Immature natural killer cell (primary cell): Measurements from ENCODE around the gene ADRB2. TPM values are rescaled to one million over a fixed set of nuclear protein-coding genes. Genes with fewer than 3 reads are reported as not detected.

Experiments
- DNase-seq, 3 donors: peaks; one replicate each; pipeline ENCODE4 v3.0.0; 2022; ENCODE audit warnings: mixed read lengths in 1 of 3
- H3K27ac Mint-ChIP-seq, 6 donors: one replicate each; pipeline ENCODE4 v1.8.0; 2020; ENCODE audit warnings: mixed read lengths in 6 of 6, mild to moderate bottlenecking in 5 of 6, inconsistent platforms in 4 of 6, moderate library complexity in 3 of 6
- H3K27me3 Mint-ChIP-seq, 3 donors: one replicate each; pipeline ENCODE4 v1.8.0; 2020 to 2021; ENCODE audit warnings: low read depth in 3 of 3, mild to moderate bottlenecking in 3 of 3, mixed read lengths in 3 of 3, moderate library complexity in 3 of 3, inconsistent platforms in 1 of 3
- H3K36me3 Mint-ChIP-seq, 3 donors: one replicate each; pipeline ENCODE4 v1.8.0; 2020; ENCODE audit warnings: mixed read lengths in 3 of 3, inconsistent platforms in 2 of 3, mild to moderate bottlenecking in 2 of 3
- H3K4me1 Mint-ChIP-seq, 2 donors: one replicate each; pipeline ENCODE4 v1.8.0; 2020; ENCODE audit warnings: inconsistent platforms in 2 of 2, mild to moderate bottlenecking in 2 of 2, mixed read lengths in 2 of 2, moderate library complexity in 1 of 2
- H3K4me3 Mint-ChIP-seq, 5 donors: one replicate each; pipeline ENCODE4 v1.8.0; 2020; ENCODE audit warnings: mild to moderate bottlenecking in 5 of 5, mixed read lengths in 5 of 5, inconsistent platforms in 3 of 5, moderate library complexity in 3 of 5
- H3K9me3 Mint-ChIP-seq, 6 donors: one replicate each; pipeline ENCODE4 v1.8.0; 2020; ENCODE audit warnings: mild to moderate bottlenecking in 6 of 6, mixed read lengths in 6 of 6, inconsistent platforms in 4 of 6, moderate library complexity in 3 of 6
- polyA plus RNA-seq, 3 donors: library from polyadenylated mRNA; unstranded; fragments of 300-500 nt; fragmentation: Illumina TruSeq; gene quantifications; one replicate each; pipeline ENCODE4 v1.2.3, GENCODE V29; 2021

The ADRB2 gene
- polyA plus RNA-seq, 3 donors from 2014 or later, result 34.4 to 65.2 (median 54.1) TPM

DNA sequence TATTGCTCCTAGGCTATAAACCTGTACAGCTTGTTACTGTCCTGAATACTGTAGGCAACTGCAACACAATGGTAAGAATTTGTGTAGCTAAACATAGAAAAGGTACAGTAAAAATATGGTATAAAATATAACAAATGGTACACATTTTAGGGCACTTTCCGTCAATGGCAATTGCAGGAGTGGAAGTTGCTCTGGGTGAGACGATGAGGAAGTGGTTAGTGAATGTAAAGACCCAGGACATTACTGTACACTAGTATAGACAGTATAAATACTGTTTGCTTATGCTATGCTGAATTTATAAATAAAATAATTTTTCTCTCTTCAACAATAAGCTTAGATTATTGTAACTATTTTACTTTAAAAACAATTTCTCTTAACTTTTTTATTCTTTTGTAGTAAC is 15.6 kb upstream of the ADRB2 start:
- H3K9me3 Mint-ChIP-seq, result no peaks in the 10 kb centered on the region
- peak overlapping the region in 4 of 5 donors; percentile 43 to 84 (median 62) for H3K4me3 Mint-ChIP-seq
- DNase-seq, result no peak
- H3K4me1 Mint-ChIP-seq, result peaks cover 33 to 38% of the 10 kb centered on the region in 2 donors
- no peaks in the 10 kb centered on the region for H3K36me3 Mint-ChIP-seq
- peak overlapping the region in 2 of 6 donors; percentile 76 to 82 for H3K27ac Mint-ChIP-seq
- H3K27me3 Mint-ChIP-seq, result peaks cover 0 to 1% (median 0%) of the 10 kb centered on the region in 3 donors

DNA sequence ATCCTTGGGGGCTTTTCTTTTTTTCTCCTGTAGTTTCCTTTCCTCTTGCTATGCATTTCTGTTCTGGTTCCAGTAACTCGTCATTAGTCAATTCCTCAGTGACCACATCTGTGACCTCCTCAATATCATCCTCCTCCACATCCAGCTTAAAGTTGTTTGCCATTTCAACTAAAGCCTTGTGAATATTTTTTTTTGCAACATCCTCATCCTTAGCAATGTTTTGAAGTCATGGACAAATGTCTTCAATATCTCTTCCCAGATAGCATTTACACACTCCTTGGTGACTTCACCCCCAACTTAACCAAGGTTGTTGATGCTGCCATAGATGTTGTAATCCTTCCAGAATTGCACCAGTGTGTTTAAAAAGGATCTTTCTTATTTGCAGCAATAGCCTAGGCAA is 14.7 kb upstream of the ADRB2 start:
- Mint-ChIP-seq H3K9me3 (no peaks in the 10 kb centered on the region), H3K27me3 (peaks cover 0 to 3% (median 3%) of the 10 kb centered on the region in 3 donors), H3K36me3 (no peaks in the 10 kb centered on the region), H3K4me3 (no peak overlapping the region), H3K27ac (no peak overlapping the region), H3K4me1 (peaks cover 33 to 38% of the 10 kb centered on the region in 2 donors)
- DNase-seq, result no peak

DNA sequence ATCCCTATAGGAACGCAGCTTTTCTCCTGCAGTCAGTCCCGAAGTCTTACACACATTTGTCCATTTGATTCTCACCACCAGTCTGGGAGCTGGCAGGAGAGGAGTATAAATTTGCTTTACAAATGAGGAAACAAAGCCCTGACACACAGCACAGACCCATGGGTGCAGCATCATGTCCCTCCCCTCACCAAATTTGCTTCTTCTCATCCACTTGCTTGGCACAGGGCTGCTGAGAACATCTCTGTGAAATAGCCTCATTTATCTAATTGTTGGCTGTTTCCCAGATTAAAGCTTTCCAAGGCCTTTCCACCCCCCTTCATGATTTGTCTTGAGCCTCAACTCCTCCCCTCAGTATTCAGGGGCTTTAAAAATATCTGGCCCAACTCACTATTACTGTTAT is 11.3 kb upstream of the ADRB2 start:
- no peak for DNase-seq
- H3K4me3 Mint-ChIP-seq, result no peak overlapping the region
- no peak overlapping the region for H3K27ac Mint-ChIP-seq
- no peaks in the 10 kb centered on the region for H3K36me3 Mint-ChIP-seq
- H3K27me3 Mint-ChIP-seq, result peaks cover 0 to 6% (median 4%) of the 10 kb centered on the region in 3 donors
- peaks cover 14 to 21% of the 10 kb centered on the region in 2 donors for H3K4me1 Mint-ChIP-seq
- no peaks in the 10 kb centered on the region for H3K9me3 Mint-ChIP-seq

DNA sequence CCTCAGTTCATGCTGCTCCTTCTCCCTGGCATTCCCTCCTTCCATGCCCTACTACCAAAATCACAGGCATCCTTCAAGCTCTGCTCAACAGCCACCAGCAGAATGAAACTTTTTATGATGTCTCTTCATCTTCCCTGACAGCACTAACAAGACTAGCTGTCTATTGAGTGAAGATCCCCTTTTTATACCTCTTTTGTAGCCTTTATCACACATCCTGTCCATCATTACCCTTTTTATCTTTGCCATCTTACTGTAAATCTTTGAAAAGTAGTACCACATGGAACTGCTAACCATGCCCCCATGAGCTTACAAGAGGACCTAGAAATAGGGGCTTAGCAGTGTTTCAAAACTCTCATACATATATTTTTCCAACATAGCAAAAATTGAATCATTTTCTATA is 10.8 kb upstream of the ADRB2 start:
- Mint-ChIP-seq H3K9me3 (no peaks in the 10 kb centered on the region), H3K4me3 (no peak overlapping the region), H3K27me3 (peaks cover 0 to 6% (median 4%) of the 10 kb centered on the region in 3 donors), H3K4me1 (peaks cover 10 to 18% of the 10 kb centered on the region in 2 donors), H3K36me3 (no peaks in the 10 kb centered on the region), H3K27ac (no peak overlapping the region)
- DNase-seq, result no peak

DNA sequence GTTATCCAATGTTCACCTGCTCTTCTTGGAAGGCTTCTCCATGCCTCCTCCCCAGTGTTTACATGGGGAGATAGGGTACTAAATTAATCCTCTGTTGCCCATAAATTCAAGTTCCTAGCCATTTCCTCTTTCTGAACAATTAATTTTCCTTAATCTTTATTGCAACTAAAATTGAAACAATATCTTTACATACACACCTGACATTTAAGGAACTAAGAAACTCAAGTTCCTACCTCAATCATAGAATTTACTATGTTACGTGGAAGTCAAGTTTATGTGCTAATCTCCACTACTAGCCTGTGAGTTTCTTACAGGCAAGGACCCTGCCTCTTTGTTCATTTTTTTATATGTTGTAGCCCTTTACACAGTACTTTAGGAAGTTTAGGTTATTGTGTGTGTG is 10.1 kb upstream of the ADRB2 start:
- Mint-ChIP-seq H3K27me3 (peaks cover 0 to 6% (median 4%) of the 10 kb centered on the region in 3 donors), H3K27ac (no peak overlapping the region), H3K4me3 (no peak overlapping the region), H3K36me3 (no peaks in the 10 kb centered on the region), H3K4me1 (peaks cover 10 to 18% of the 10 kb centered on the region in 2 donors), H3K9me3 (no peaks in the 10 kb centered on the region)
- no peak for DNase-seq

DNA sequence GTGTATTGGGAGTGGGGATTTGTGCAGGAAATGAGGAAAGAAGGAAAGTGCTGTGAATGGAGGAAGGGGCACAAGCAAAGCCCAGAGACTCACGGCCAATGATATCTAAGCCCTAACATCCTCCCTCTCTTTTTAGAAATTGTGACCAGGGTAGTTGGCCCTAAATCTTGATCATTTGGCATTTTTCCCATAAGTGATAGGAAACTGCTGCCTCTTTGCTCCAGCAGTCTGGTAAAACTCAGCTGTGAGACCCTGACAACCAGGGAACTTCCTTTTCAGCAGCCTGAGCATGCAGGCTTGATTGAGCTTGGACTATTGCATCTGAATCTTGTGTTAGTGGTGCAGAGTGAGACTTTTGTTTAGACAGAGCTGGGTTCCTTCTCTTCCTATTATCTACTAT is 9.6 kb upstream of the ADRB2 start:
- no peak for DNase-seq
- Mint-ChIP-seq H3K9me3 (no peaks in the 10 kb centered on the region), H3K4me3 (no peak overlapping the region), H3K27ac (no peak overlapping the region), H3K27me3 (peaks cover 0 to 6% (median 4%) of the 10 kb centered on the region in 3 donors), H3K36me3 (no peaks in the 10 kb centered on the region), H3K4me1 (peaks cover 8 to 16% of the 10 kb centered on the region in 2 donors)

DNA sequence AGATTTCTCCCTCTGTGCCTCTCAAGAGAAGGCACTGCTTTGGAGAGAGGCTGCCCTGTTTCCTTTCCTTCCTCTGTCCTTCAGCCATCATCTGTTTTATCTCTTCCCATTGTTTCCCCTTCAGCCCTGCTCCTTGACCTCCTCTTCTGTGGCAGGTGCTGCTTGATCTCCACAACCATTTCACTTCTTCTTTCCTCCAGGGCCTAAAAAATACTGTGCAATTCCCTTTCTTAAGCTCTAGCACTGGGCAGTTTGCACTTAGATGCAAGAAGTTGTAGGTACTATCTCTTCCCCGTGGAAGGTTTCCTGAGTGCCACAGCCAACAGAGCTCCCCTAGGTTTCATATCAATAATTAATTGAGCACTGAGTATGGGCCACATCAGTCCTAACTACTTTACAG is 8.8 kb upstream of the ADRB2 start:
- Mint-ChIP-seq H3K27me3 (peaks cover 3 to 6% (median 4%) of the 10 kb centered on the region in 3 donors), H3K9me3 (no peaks in the 10 kb centered on the region), H3K36me3 (no peaks in the 10 kb centered on the region), H3K27ac (no peak overlapping the region), H3K4me3 (no peak overlapping the region), H3K4me1 (peaks cover 6 to 12% of the 10 kb centered on the region in 2 donors)
- no peak for DNase-seq

DNA sequence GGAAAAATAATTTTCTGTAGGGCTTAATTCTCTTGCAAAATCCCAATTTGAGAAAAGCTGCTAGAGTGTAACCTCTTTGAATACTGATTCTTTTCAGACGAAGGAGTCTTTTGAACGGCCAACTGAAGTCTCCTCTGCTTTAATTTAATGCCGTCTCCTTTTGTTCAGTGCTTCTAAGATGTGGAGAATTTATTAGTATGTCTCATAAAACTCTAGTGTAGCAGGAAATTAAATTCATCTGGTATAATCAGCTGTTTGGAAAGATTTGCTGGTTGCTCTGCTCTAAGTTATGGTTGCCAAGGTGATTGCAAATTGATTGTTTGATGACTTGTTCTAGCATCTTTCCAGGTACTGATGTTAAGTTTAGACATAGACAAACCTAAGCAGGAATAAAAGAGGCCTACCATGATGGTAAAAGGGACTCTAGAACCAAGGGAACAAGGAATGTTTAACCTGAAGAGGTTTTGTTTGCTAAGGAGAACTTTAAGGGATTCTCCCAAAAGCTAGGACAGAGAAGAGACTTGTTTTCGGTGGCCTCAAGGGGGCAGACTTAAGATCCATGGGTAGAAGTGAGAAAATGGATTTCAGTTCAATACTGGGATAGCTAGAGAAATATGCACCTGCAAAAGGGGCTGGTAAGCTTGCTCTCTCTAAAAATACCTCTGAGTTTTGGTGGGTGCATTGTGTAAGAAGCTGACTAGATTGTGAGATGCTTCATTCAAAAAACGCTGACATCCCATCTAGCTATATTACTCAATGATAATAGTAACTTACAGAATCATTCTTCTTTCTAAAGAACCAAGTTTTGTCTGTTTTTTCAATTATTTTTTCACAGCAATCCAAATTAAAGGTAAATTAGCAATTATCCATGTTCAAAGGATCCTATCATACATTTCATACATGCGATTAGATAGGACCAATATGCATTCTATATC is 5.7 kb upstream of the ADRB2 start:
- Mint-ChIP-seq H3K27me3 (peaks cover 4 to 5% (median 5%) of the 10 kb centered on the region in 3 donors), H3K4me3 (no peak overlapping the region), H3K36me3 (no peaks in the 10 kb centered on the region), H3K9me3 (no peaks in the 10 kb centered on the region), H3K27ac (no peak overlapping the region), H3K4me1 (peaks cover 18 to 25% of the 10 kb centered on the region in 2 donors)
- DNase-seq, result peak in 2 of 3 donors; percentile 42 to 50

DNA sequence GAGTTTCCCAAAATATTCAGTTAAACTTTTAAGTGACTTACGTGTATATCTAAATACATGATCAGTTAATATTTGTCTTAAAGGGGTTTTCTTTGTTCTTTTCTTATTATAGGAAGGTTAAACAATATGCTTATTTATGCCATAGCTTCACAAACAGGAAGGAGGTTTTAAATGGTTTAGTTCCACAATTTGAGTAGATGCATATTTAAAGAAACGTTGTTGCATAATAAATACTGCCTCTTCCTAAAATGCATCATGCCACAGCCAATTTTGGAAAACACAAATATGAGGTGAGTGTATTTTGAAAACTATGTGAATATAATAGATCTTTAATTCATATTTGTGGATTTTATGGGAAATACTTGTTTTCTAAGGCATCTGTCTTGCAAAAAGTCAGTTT is 2.5 kb upstream of the ADRB2 start:
- Mint-ChIP-seq H3K36me3 (peaks cover 7 to 17% (median 7%) of the 10 kb centered on the region in 3 donors), H3K4me3 (no peak overlapping the region), H3K27me3 (peaks cover 5 to 14% (median 9%) of the 10 kb centered on the region in 3 donors), H3K27ac (no peak overlapping the region), H3K4me1 (peaks cover 26 to 38% of the 10 kb centered on the region in 2 donors), H3K9me3 (no peaks in the 10 kb centered on the region)
- no peak for DNase-seq

DNA sequence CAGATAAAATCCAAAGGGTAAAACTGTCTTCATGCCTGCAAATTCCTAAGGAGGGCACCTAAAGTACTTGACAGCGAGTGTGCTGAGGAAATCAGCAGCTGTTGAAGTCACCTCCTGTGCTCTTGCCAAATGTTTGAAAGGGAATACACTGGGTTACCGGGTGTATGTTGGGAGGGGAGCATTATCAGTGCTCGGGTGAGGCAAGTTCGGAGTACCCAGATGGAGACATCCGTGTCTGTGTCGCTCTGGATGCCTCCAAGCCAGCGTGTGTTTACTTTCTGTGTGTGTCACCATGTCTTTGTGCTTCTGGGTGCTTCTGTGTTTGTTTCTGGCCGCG is 727 bp upstream of the ADRB2 start:
- H3K4me3 Mint-ChIP-seq, result peak overlapping the region; percentile 96 to 99 (median 98)
- peaks cover 6 to 19% (median 8%) of the 10 kb centered on the region in 3 donors for H3K27me3 Mint-ChIP-seq
- peak overlapping the region; percentile 90 to 98 (median 96) for H3K27ac Mint-ChIP-seq
- peaks cover 23 to 35% (median 25%) of the 10 kb centered on the region in 3 donors for H3K36me3 Mint-ChIP-seq
- H3K4me1 Mint-ChIP-seq, result peaks cover 34 to 53% of the 10 kb centered on the region in 2 donors
- no peak for DNase-seq
- H3K9me3 Mint-ChIP-seq, result no peaks in the 10 kb centered on the region

DNA sequence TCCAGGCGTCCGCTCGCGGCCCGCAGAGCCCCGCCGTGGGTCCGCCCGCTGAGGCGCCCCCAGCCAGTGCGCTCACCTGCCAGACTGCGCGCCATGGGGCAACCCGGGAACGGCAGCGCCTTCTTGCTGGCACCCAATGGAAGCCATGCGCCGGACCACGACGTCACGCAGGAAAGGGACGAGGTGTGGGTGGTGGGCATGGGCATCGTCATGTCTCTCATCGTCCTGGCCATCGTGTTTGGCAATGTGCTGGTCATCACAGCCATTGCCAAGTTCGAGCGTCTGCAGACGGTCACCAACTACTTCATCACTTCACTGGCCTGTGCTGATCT is 294 bp downstream of the ADRB2 start:
- Mint-ChIP-seq H3K4me1 (peaks cover 41 to 54% of the 10 kb centered on the region in 2 donors), H3K9me3 (no peaks in the 10 kb centered on the region), H3K4me3 (peak overlapping the region; percentile 96 to 99 (median 98)), H3K36me3 (peaks cover 31 to 42% (median 32%) of the 10 kb centered on the region in 3 donors), H3K27me3 (peaks cover 6 to 19% (median 8%) of the 10 kb centered on the region in 3 donors), H3K27ac (peak overlapping the region; percentile 90 to 98 (median 96))
- DNase-seq, result no peak

DNA sequence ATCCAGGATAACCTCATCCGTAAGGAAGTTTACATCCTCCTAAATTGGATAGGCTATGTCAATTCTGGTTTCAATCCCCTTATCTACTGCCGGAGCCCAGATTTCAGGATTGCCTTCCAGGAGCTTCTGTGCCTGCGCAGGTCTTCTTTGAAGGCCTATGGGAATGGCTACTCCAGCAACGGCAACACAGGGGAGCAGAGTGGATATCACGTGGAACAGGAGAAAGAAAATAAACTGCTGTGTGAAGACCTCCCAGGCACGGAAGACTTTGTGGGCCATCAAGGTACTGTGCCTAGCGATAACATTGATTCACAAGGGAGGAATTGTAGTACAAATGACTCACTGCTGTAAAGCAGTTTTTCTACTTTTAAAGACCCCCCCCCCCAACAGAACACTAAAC is 1.3 kb downstream of the ADRB2 start:
- Mint-ChIP-seq H3K36me3 (peaks cover 37 to 50% (median 39%) of the 10 kb centered on the region in 3 donors), H3K4me1 (peaks cover 51 to 64% of the 10 kb centered on the region in 2 donors), H3K27me3 (peaks cover 2 to 19% (median 8%) of the 10 kb centered on the region in 3 donors), H3K27ac (peak overlapping the region; percentile 90 to 98 (median 96)), H3K4me3 (peak overlapping the region; percentile 96 to 99 (median 98)), H3K9me3 (no peaks in the 10 kb centered on the region)
- no peak for DNase-seq

DNA sequence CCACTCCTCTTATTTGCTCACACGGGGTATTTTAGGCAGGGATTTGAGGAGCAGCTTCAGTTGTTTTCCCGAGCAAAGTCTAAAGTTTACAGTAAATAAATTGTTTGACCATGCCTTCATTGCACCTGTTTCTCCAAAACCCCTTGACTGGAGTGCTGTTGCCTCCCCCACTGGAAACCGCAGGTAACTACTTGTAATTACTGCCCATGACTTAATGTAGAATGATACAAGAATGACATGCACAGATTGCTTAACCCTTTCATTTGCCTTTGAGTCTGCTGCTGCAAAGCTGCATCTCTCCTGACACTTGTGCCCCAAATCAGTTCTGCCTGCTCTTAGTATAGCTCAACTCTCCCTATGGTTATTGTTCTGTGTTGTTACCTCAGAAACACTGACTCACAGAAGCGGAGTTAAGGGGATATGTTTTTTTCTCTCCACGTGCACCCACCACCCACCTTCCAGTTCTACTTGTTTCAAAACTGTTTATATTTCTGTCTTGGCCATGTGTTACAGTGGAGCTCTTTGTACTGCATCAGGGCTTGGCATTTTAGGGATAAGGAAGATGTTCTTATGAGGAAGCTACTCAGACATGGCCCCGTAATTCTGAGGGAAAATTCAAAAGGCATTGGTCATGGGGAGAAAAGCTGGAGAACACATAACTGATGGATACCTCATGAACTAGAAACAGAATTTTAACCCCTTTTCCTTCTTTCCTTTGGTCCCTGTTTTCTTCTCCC is 2.3 kb downstream of the ADRB2 start:
- Mint-ChIP-seq H3K9me3 (no peaks in the 10 kb centered on the region), H3K4me1 (peaks cover 58 to 74% of the 10 kb centered on the region in 2 donors), H3K27me3 (peaks cover 1 to 19% (median 8%) of the 10 kb centered on the region in 3 donors), H3K4me3 (peak overlapping the region; percentile 96 to 99 (median 98)), H3K27ac (peak overlapping the region; percentile 84 to 98 (median 96)), H3K36me3 (peaks cover 37 to 50% (median 45%) of the 10 kb centered on the region in 3 donors)
- no peak for DNase-seq

DNA sequence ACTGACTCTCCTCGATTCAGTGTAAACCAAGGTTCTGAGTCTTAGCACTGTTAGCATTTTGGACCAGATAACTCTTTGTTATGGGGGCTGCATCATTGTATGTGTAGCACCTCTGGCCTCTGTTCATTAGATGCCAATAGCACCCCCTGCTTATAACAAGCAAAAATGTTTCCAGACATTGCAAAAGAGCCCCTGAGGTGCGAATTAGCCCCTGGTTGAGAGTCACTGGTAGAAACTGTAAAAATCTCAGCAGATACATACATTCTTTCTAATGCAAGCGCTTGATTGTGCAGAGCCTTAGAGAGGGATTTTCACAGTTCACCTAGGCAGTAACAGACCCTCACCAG is 2.8 kb downstream of the ADRB2 start:
- peak overlapping the region; percentile 84 to 98 (median 96) for H3K27ac Mint-ChIP-seq
- H3K4me3 Mint-ChIP-seq, result peak overlapping the region; percentile 96 to 99 (median 98)
- H3K27me3 Mint-ChIP-seq, result peaks cover 1 to 19% (median 8%) of the 10 kb centered on the region in 3 donors
- no peak for DNase-seq
- H3K36me3 Mint-ChIP-seq, result peaks cover 37 to 54% (median 50%) of the 10 kb centered on the region in 3 donors
- peaks cover 64 to 79% of the 10 kb centered on the region in 2 donors for H3K4me1 Mint-ChIP-seq
- no peaks in the 10 kb centered on the region for H3K9me3 Mint-ChIP-seq
